HepG2 (cell line): ENCODE data around the gene SLC35B1. TPM values are rescaled to one million over a fixed set of nuclear protein-coding genes. Genes with fewer than 3 reads are reported as not detected.

Experiments used
- ATAC-seq: fragments of 200-7000 bp; cut with Tn5 transposase; 3 replicates; pipeline ENCODE4 v1.9.1; 2020; ENCODE audit warnings: mild to moderate bottlenecking, moderate library complexity
- Bru-seq: library from RNA; stranded (reverse); fragments of 400-500 nt; gene quantifications from one replicate; lab custom pipeline; 2021; lab: Mats Ljungman, UMichigan
- BruChase-seq, 2 experiments: library from RNA; stranded (reverse); fragments of 400-500 nt; gene quantifications; one replicate each; lab custom pipeline; 2021; lab: Mats Ljungman, UMichigan
- BruUV-seq: library from RNA; stranded (reverse); fragments of 400-500 nt; replicated peaks from 2 replicates; lab custom pipeline; 2021; lab: Mats Ljungman, UMichigan
- CTCF ChIA-PET: fragments of 300-600 bp; formaldehyde crosslinking; extraction: SDS; loops from one replicate; lab custom pipeline; 2021; ENCODE audit warnings: low total read pairs, inconsistent platforms, low intra/inter-chr PET ratio; lab: Yijun Ruan, JAX
- POLR2A ChIA-PET: fragments of 350-600 bp; sonication (Branson Sonifier 250); formaldehyde crosslinking; loops from one replicate; lab custom pipeline; 2020; ENCODE audit warnings: antibody characterized with exemption, inconsistent platforms; lab: Yijun Ruan, JAX
- DNase-seq: peaks from one replicate; pipeline ENCODE4 v3.0.0-alpha.2; 2015; ENCODE audit warnings: low spot score
- FAIRE-seq: peaks from 3 replicates; lab custom pipeline; 2011; peaks lifted over from hg19 to GRCh38; lab: Jason Lieb, UNC
- H2AFZ ChIP-seq: one replicate; pipeline ENCODE4 v1.6.1; 2011; ENCODE audit warnings: low read length, inconsistent platforms
- H3K27ac ChIP-seq: fragments of 300-600 bp; 3 replicates; pipeline ENCODE4 v1.8.0; 2011; ENCODE audit warnings: mixed run types, mild to moderate bottlenecking, mixed read lengths, low read length, inconsistent platforms; ENCODE audit not compliant: insufficient read depth; ENCODE audit errors: extremely low read length
- H3K27me3 ChIP-seq, 2 experiments: fragments of 200-600 bp in 1 of 2; 2 replicates in 1 of 2; 3 replicates in 1 of 2; pipeline versions ENCODE4 v1.6.0 to v1.8.0; 2011; ENCODE audit warnings: low read length in 2 of 2, mild to moderate bottlenecking in 2 of 2, moderate library complexity in 2 of 2, inconsistent platforms in 1 of 2; ENCODE audit not compliant: insufficient read depth in 2 of 2, control insufficient read depth in 1 of 2
- H3K36me3 ChIP-seq, 2 experiments: fragments of 200-600 bp in 1 of 2; replicated peaks in 1 of 2; 2 replicates in 1 of 2; 3 replicates in 1 of 2; pipeline versions ENCODE4 v1.5.1 to v1.8.0; 2011; ENCODE audit warnings: low read length in 2 of 2, inconsistent platforms in 1 of 2; ENCODE audit not compliant: insufficient read depth in 2 of 2, control insufficient read depth in 1 of 2
- H3K4me1 ChIP-seq: 2 replicates; pipeline ENCODE4 v1.5.1; 2012; ENCODE audit warnings: low read length, inconsistent platforms; ENCODE audit not compliant: insufficient read depth
- H3K4me2 ChIP-seq: 2 replicates; pipeline ENCODE4 v1.6.0; 2011; ENCODE audit warnings: low read depth, low read length, inconsistent platforms
- H3K4me3 ChIP-seq, 3 experiments: fragments of 200-600 bp in 1 of 3; sonication (generic), shearing (Covaris generic) in 1 of 3; replicated peaks in 1 of 3; 2 replicates each; pipeline ENCODE4 v1.5.1; 2011 to 2016; ENCODE audit warnings: low read length in 3 of 3, inconsistent platforms in 2 of 3, low read depth in 2 of 3, mild to moderate bottlenecking in 2 of 3, control low read depth in 1 of 3, mixed read lengths in 1 of 3; ENCODE audit not compliant: insufficient read depth in 1 of 3
- H3K79me2 ChIP-seq: one replicate; pipeline ENCODE4 v1.6.1; 2011; ENCODE audit warnings: low read length, inconsistent platforms; ENCODE audit not compliant: insufficient read depth
- H3K9ac ChIP-seq: 2 replicates; pipeline ENCODE4 v1.6.0; 2011; ENCODE audit warnings: mild to moderate bottlenecking, low read depth, low read length, inconsistent platforms; ENCODE audit not compliant: insufficient read depth
- H3K9me3 ChIP-seq: 2 replicates; pipeline ENCODE4 v1.5.1; 2012; ENCODE audit warnings: mild to moderate bottlenecking, low read length
- H4K20me1 ChIP-seq: 2 replicates; pipeline ENCODE4 v1.6.0; 2011; ENCODE audit warnings: inconsistent platforms, mild to moderate bottlenecking, low read length, moderate library complexity; ENCODE audit not compliant: insufficient read depth
- ZNF570 ChIP-seq: sonication (generic); formaldehyde crosslinking; IDR thresholded peaks from 2 replicates; pipeline ENCODE4 v1.4.0; 2020; ENCODE audit warnings: mild to moderate bottlenecking, missing genetic modification reagents, borderline replicate concordance
- WGBS: methylation state at CpG from one replicate; pipeline ENCODE4 v1.1.6; 2017; ENCODE audit warnings: low lambda C conversion rate; 5-methylcytosine and 5-hydroxymethylcytosine counted together
- in situ Hi-C: cut with HindIII; loops from 2 replicates; pipeline ENCODE4 v1.10.0; 2017; ENCODE audit warnings: low pct_unique_long_range_greater_than_20kb; ENCODE audit not compliant: extremely low pct_ligation_motif_present
- intact Hi-C: fragments of 100-400 bp; cut with micrococcal nuclease; formaldehyde crosslinking; loops from one replicate; pipeline ENCODE4 v1.10.0; 2022; ENCODE audit not compliant: unreplicated experiment
- long read RNA-seq, 2 experiments: library from RNA in 1 of 2; library from polyadenylated mRNA in 1 of 2; stranded (forward) in 1 of 2; unstranded in 1 of 2; transcript quantifications; one replicate each; pipeline ENCODE4 v2.0.0, GENCODE V29; 2019 to 2022
- polyA minus RNA-seq, 3 experiments: library from RNA; depleted of rRNA, polyadenylated mRNA; stranded (reverse); fragments of >200 nt; gene quantifications; 2 replicates each; pipeline ENCODE4 v1.2.3, GENCODE V29; 2011; ENCODE audit warnings: low replicate concordance in 1 of 3
- polyA plus RNA-seq, 8 experiments: library from polyadenylated mRNA; depleted of rRNA in 3 of 8; stranded (reverse) in 7 of 8; unstranded in 1 of 8; fragments of >200 nt; fragmentation: Illumina TruSeq in 4 of 8; extraction: Trizol in 4 of 8; gene quantifications; 2 replicates each; pipeline versions ENCODE4 v1.2.1 to v1.2.3, GENCODE V29; 2011 to 2016; ENCODE audit warnings: low read depth in 4 of 8, missing spikeins in 1 of 8, mixed read lengths in 1 of 8; ENCODE audit not compliant: insufficient read depth in 1 of 8
- total RNA-seq, 5 experiments: library from RNA; depleted of rRNA; stranded (reverse); fragments of >200 nt; fragmentation: Illumina TruSeq; extraction: Trizol; gene quantifications; 2 replicates each; pipeline ENCODE4 v1.2.3, GENCODE V29; 2016; ENCODE audit warnings: low read depth in 1 of 5
- TF ChIP-seq, protein P1 (sequence below): sonication (generic); formaldehyde crosslinking; IDR thresholded peaks from 2 replicates; pipeline ENCODE4 v1.8.0; 2022; ENCODE audit warnings: mild to moderate bottlenecking, missing genetic modification reagents, borderline replicate concordance
- TF ChIP-seq, protein P2 (sequence below): sonication (generic); formaldehyde crosslinking; IDR thresholded peaks from 2 replicates; pipeline ENCODE4 v1.9.0; 2021; ENCODE audit warnings: missing genetic modification reagents, mild to moderate bottlenecking, borderline replicate concordance

The SLC35B1 gene, protein sequence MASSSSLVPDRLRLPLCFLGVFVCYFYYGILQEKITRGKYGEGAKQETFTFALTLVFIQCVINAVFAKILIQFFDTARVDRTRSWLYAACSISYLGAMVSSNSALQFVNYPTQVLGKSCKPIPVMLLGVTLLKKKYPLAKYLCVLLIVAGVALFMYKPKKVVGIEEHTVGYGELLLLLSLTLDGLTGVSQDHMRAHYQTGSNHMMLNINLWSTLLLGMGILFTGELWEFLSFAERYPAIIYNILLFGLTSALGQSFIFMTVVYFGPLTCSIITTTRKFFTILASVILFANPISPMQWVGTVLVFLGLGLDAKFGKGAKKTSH
- total RNA-seq (2016; rRNA removed; fragmentation: Illumina TruSeq; extraction: Trizol): 67.0 and 113 TPM in 2 replicates
- total RNA-seq (2016; cell fraction: cytosol; rRNA removed; fragmentation: Illumina TruSeq; extraction: Trizol; ENCODE audit: low read depth): 128 and 146 TPM in 2 replicates
- total RNA-seq (2016; cell fraction: insoluble cytoplasmic fraction; rRNA removed; fragmentation: Illumina TruSeq; extraction: Trizol): 68.0 and 117 TPM in 2 replicates
- total RNA-seq (2016; cell fraction: membrane; rRNA removed; fragmentation: Illumina TruSeq; extraction: Trizol): 115 and 123 TPM in 2 replicates
- 105 and 117 TPM in 2 replicates for total RNA-seq (2016; cell fraction: nucleus; rRNA removed; fragmentation: Illumina TruSeq; extraction: Trizol)
- polyA plus RNA-seq (2011; rRNA removed): 83.6 and 99.6 TPM in 2 replicates
- polyA plus RNA-seq (2011; cell fraction: cytosol; rRNA removed): 70.6 and 97.9 TPM in 2 replicates
- 79.1 and 84.2 TPM in 2 replicates for polyA plus RNA-seq (2011; cell fraction: nucleus; rRNA removed)
- polyA plus RNA-seq (2012): 60.8 and 61.5 TPM in 2 replicates
- 123 and 149 TPM in 2 replicates for polyA plus RNA-seq (2016; cell fraction: cytosol; fragmentation: Illumina TruSeq; extraction: Trizol; ENCODE audit: low read depth)
- polyA plus RNA-seq (2016; cell fraction: insoluble cytoplasmic fraction; fragmentation: Illumina TruSeq; extraction: Trizol; ENCODE audit: low read depth): 70.3 and 81.2 TPM in 2 replicates
- 114 and 119 TPM in 2 replicates for polyA plus RNA-seq (2016; cell fraction: membrane; fragmentation: Illumina TruSeq; extraction: Trizol; ENCODE audit: low read depth)
- polyA plus RNA-seq (2016; cell fraction: nucleus; fragmentation: Illumina TruSeq; extraction: Trizol; ENCODE audit: insufficient read depth, low read depth): 186 and 193 TPM in 2 replicates
- 81.3 and 114 TPM in 2 replicates for polyA minus RNA-seq (2011; rRNA and poly(A)+ RNA removed; ENCODE audit: low replicate concordance)
- polyA minus RNA-seq (2011; cell fraction: cytosol; rRNA and poly(A)+ RNA removed): 27.6 and 41.2 TPM in 2 replicates
- polyA minus RNA-seq (2011; cell fraction: nucleus; rRNA and poly(A)+ RNA removed): 67.3 and 71.3 TPM in 2 replicates
- Bru-seq, nascent RNA: percentile 90 among the genes with signal in this experiment
- BruChase-seq, experiment 1, labeled RNA remaining after a 6-hour chase: percentile 92 among the genes with signal in this experiment
- percentile 88 among the genes with signal in this experiment for BruChase-seq, experiment 2, labeled RNA remaining after a 2-hour chase
- long read RNA-seq, experiment 1, transcript SLC35B1-220 (9 exons, 1,611 nt): major isoform, 81 of 129 reads
- long read RNA-seq, experiment 1, transcript SLC35B1-209 (9 exons, 1,320 nt): minor isoform, 17 of 129 reads
- long read RNA-seq, experiment 1, partial matches to known transcripts: 2 of 129 reads
- long read RNA-seq, experiment 1, other reads (novel, unspliced or antisense): 28 of 129 reads
- long read RNA-seq, experiment 2, transcript SLC35B1-209 (9 exons, 1,320 nt): minor isoform, 31 of 135 reads
- long read RNA-seq, experiment 2, transcript SLC35B1-220 (9 exons, 1,611 nt): major isoform, 67 of 135 reads
- long read RNA-seq, experiment 2, partial matches to known transcripts: 8 of 135 reads
- long read RNA-seq, experiment 2, other reads (novel, unspliced or antisense): 27 of 135 reads

DNA sequence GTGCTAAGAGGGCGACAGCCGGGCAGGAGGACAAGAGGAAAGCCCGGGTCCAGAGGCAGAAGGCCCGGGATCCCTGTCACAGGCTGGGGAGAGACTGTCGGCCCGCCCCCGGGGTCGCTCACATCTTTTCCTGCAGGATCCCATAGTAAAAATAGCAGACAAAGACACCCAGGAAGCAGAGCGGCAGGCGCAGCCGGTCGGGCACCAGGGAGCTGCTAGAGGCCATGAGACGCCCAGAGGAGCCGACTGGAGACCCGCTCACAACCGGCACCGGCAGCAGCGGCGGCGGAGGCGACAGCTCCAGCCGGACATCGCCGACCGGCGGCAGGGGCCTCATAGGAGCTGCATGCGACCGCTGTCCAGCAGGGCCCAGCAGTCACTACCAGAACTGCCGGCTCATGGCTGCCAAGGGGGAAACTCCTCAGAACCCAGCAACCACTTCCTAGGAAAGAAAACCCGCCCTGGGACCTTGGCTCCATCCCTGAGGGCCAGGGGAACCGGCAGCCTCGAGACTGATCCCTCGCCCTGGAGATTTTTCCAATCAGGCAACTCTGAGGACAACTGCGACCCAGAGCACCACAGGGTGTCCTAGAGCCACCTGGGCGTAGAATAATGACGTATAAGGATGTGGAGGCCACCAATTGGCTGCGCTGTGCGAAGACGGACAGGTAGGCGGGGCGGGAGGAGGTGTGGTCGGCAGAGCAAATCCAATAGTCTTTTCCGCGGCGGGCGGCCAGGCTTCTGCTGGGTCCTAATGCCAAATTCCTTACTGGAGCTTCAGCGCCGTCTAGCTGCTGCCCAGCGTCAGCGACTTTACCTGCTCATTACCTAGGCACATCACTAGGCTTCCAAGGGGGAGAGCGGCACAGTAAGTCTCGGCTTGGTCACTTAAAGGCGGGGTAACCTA is at the start of gene SLC35B1:
SLC35B1 (minus strand) TSS at position 357 of the 907 bp plus-strand sequence; CDS start at position 226, 131 bp downstream.
- peak within 1 kb of the TSS; percentile 18 for H2AFZ ChIP-seq
- ChIA-PET POLR2A (interaction anchor here (0.6 to 2.7 kb wide), 17 partner anchors 9 to 293 kb away, joined by 3 to 46 read pairs (median 4); partner anchors contain the start of genes FAM117A, KAT7, PHB1 and SPOP), CTCF (interaction anchor here (1.0 to 2.5 kb wide), 3 partner anchors 132 to 140 kb away, joined by 3 to 11 read pairs (median 6); partner anchors contain the start of gene NXPH3)
- in situ Hi-C loops (loop anchor here (5.0 to 10.0 kb wide), 2 partner anchors 273 to 289 kb away; partner anchors contain the start of gene DLX3), intact Hi-C loops (loop anchor here (1.0 to 5.0 kb wide), 4 partner anchors 71 to 289 kb away; partner anchors contain the start of gene DLX3)
- H3K4me3 ChIP-seq: peak within 1 kb of the TSS; percentile 76 to 95 (median 83)
- ATAC-seq (peak; percentile 93), DNase-seq (peak; percentile 99), FAIRE-seq (peak; percentile 99)
- 2% methylated on average over 32 of the region's 53 CpGs for WGBS
- 0 out of 2 replicates have a peak, but pooled peaks cover 3% of the 10 kb centered on the region for H4K20me1 ChIP-seq
- peak within 1 kb of the TSS; percentile 97 for H3K9ac ChIP-seq
- no TSS peak for BruUV-seq
- H3K27ac ChIP-seq: peak within 1 kb of the TSS; percentile 93
- H3K4me1 ChIP-seq: peaks cover 54% of the 10 kb centered on the region
- no peaks in the 10 kb centered on the region for H3K9me3 ChIP-seq
- H3K4me2 ChIP-seq: peak within 1 kb of the TSS; percentile 84
- H3K27me3 ChIP-seq: no peaks in the 10 kb centered on the region; a peak in 1 of 5 replicates
- peaks cover 16 to 27% of the 10 kb centered on the region in 2 experiments for H3K36me3 ChIP-seq
- H3K79me2 ChIP-seq: peaks cover 21% of the 10 kb centered on the region
- TF ChIP-seq ZNF570 (CRISPR knock-in tag): no peak
- TF ChIP-seq, protein P1, sequence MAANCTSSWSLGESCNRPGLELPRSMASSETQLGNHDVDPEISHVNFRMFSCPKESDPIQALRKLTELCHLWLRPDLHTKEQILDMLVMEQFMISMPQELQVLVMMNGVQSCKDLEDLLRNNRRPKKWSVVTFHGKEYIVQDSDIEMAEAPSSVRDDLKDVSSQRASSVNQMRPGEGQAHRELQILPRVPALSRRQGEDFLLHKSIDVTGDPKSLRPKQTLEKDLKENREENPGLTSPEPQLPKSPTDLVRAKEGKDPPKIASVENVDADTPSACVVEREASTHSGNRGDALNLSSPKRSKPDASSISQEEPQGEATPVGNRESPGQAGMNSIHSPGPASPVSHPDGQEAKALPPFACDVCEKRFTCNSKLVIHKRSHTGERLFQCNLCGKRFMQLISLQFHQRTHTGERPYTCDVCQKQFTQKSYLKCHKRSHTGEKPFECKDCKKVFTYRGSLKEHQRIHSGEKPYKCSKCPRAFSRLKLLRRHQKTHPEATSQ: no peak; the same call in 1 of the 2 replicates
- TF ChIP-seq, protein P2, sequence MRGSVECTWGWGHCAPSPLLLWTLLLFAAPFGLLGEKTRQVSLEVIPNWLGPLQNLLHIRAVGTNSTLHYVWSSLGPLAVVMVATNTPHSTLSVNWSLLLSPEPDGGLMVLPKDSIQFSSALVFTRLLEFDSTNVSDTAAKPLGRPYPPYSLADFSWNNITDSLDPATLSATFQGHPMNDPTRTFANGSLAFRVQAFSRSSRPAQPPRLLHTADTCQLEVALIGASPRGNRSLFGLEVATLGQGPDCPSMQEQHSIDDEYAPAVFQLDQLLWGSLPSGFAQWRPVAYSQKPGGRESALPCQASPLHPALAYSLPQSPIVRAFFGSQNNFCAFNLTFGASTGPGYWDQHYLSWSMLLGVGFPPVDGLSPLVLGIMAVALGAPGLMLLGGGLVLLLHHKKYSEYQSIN: no peak
